Omental fat pad (tissue), 4 donors: ENCODE results near the gene STX19. TPM values are rescaled to one million over a fixed set of nuclear protein-coding genes. Genes with fewer than 3 reads are reported as not detected.

Experiments
- ATAC-seq: fragments of 150-250 bp; one replicate; pipeline ENCODE4 v1.9.1; 2016; ENCODE audit warnings: mild to moderate bottlenecking, moderate library complexity; ENCODE audit not compliant: low FRiP score
- DNase-seq: peaks from one replicate; pipeline ENCODE4 v3.0.0-alpha.2; 2019; ENCODE audit warnings: low spot score
- CTCF ChIP-seq, 3 donors: fragments of 450-650 bp; IDR thresholded peaks; one replicate each; pipeline ENCODE4 v1.5.1; 2016 to 2017; ENCODE audit warnings: antibody characterized with exemption in 3 of 3, mild to moderate bottlenecking in 3 of 3, moderate library complexity in 2 of 3
- total RNA-seq, 4 donors: library from RNA; depleted of rRNA; stranded (reverse); fragments of >200 nt; gene quantifications; one replicate each; pipeline ENCODE4 v1.1.0, GENCODE V29; 2016

STX19 gene
- not detected for total RNA-seq

GRCh38 chr3:94028093-94028837 is at the start of gene STX19:
TSS of gene STX19 (minus strand) at chr3:94028597. CDS start at chr3:94015269, 13,328 bp downstream.
- no peak for DNase-seq
- ATAC-seq, result no peak
- TF ChIP-seq CTCF (IDR thresholded peaks at IDR 0.05), result no peak

GRCh38 chr3:94076055-94076454 is 47.7 kb upstream of the STX19 start:
- no peak for TF ChIP-seq CTCF (IDR thresholded peaks at IDR 0.05)
- DNase-seq, result no peak
- ATAC-seq, result no peak

GRCh38 chr3:94071713-94072284 is 43.4 kb upstream of the STX19 start:
- DNase-seq (no peak), ATAC-seq (no peak)
- no peak for TF ChIP-seq CTCF (IDR thresholded peaks at IDR 0.05)

- DNase-seq, result no peak
- TF ChIP-seq CTCF (IDR thresholded peaks at IDR 0.05), result no peak
- no peak for ATAC-seq
These were observed 42.0 kb upstream of the STX19 start for GRCh38 chr3:94070341-94070911.

- DNase-seq (no peak), ATAC-seq (no peak)
- no peak for TF ChIP-seq CTCF (IDR thresholded peaks at IDR 0.05)
These were observed 40.9 kb upstream of the STX19 start for GRCh38 chr3:94069194-94069813.

GRCh38 chr3:94066506-94067500 is 38.4 kb upstream of the STX19 start:
- no peak for TF ChIP-seq CTCF (IDR thresholded peaks at IDR 0.05)
- ATAC-seq, result no peak
- no peak for DNase-seq
